ENCODE data around the gene MMP1. TPM values are rescaled to one million over a fixed set of nuclear protein-coding genes. Genes with fewer than 3 reads are reported as not detected.

MMP1 gene
- polyA plus RNA-seq, 12 donors: 0.15 to 0.88 (median 0.46) TPM; not detected in 3

DNA sequence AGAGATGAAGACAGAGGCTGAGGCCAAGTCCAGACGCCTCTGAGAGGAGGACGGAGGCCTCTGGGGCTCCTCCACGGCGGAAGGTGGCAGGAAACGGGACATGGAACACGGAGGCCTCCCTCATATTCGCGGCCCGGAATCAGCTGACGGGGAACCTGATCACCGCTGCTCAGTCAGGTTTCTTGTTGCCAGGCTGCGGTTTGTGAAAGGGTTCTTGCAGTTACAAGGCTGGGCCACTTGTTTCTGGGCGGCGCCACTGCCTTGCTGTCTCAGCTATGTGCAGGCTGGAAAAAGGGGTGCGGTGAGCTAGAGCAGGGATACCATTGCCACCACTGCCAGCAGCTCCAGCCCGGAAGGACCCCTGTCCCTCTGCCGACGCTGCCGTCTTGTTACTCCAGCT, 10.0 kb upstream of the MMP1 start:
- no peak for DNase-seq

DNA sequence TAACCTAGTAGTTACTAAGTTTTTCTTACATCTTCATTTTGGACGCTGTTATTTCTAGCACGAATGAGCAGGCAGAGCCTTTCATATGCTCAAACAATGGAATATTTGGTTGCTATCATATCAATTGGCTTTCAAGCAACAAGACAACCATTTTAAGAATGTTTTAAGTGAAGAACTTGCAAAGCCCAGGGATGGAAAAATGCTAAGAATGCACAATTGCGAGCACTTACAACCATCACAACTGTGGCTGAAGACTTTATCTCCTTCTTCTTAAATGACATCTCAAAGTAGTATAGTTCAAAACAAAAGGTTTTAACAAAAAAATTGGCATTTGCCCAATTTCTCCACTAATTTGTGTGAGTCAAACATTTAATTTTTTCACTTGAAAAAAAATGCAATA, 8.3 kb upstream of the MMP1 start:
- no peak for DNase-seq

DNA sequence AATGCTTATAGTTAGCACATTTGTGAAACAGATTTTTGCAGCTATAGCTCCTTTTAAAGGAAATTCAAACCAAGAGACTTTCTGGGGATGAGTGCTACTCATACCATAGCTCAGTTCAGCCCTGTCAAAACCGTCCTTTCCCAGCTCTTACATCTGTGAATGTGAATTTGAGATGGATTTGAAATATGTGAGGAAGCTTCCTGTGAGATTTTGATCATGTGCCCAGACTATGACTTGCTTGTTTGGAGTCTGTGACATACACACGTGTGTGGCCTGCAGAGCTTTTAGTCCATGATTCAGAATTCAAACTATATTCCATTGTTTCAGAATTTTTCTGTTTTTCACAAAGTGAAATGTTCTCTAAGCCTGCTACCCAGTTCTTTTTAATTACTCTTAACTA, 4.4 kb upstream of the MMP1 start:
- peak; percentile 71 for DNase-seq

DNA sequence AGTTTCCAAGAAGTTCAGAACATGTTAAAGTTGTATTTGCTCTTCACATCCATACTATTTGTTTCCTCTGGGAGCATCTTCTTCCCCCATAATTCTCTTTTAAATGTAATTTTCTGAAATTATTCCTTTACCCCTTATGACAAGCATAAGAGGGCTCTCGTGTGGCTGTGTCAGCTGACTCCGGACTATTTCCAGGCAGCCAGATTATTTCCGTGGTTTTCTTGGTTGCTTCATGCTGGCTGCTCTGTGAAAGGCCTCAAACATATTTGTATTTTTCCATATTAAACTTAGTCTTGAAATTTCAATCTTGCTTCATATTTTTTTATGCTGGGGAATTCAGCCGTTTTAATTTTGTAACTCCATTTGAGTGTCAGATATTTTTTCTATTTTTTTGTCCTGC, 2.8 kb upstream of the MMP1 start:
- peak; percentile 65 for DNase-seq

DNA sequence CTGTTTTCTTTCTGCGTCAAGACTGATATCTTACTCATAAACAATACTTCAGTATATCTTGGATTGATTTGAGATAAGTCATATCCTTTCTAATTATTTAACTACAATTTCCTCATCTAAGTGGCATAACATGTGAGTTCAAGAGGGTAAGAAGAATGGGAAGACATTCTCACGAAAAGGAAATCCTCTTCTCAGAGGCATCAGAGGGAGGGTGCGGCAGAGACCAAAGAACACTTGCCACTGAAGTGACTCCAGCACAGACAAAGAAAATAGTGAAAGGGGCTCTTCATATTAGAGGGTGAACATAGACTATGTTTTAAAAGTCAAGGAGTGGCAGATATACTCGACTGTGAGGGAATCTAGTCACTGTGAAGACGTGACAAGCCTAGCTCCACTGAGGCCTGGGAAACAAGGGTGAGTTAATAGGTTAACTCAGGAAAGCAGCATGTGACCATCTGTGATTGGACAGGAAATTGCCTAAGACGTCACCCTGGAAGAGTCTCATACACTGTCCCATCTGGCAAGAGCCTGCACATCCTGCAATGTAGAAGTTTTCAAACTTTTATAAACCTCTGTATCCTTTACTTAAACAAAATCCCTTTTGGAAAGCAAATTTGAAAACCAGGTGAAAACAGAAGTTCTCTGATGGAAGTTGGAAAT, 1.9 kb upstream of the MMP1 start:
- DNase-seq: peak; percentile 55

DNA sequence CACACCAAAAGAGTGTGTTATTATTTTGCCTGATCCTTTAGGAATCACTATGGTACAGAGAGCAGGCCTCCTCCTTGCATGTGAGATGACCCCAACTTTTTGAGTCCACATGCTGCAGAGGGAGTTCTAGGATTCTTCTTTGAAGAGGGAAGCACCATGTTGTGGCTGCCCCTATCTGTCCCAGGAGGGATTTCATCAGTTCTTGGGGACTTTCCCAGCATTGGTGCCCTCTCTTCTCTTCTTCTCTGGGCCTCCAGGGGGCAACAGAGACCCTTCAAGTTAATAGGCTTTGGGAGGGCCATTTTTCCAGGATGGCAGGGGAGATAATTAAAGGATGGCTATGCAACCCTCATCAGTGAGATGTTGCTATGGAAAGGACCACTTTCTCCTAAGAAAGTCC, 3.6 kb downstream of the MMP1 start:
- no peak for DNase-seq

DNA sequence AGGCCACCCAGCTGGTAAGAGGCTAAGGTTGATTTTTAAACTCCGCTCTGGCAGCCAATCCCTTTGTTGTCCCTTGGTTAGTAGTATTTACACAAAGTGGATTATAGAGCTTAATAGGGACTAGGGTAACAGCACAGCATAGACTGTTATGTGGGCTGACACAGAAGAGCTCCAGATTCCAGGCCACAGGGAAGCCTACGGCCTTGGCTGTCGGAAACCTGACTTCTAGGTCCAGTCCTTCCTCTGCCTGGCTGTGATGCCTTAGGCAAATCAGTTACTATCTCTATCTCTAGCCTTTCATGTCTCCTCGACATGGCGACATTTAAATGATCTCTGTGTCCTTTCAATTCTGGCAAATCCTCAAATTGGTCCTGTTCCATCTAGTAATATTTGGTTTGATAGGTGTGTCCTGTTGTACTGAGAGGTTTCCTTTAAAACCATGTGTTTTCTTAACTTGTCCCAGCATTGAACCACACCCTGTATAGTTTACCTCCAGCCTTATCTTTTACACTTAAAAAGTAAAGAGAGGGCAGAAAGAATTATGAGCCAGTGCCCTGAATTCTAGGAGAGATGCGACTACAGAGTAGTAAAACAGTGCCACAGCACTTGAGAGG, 4.2 kb downstream of the MMP1 start:
- DNase-seq: no peak

DNA sequence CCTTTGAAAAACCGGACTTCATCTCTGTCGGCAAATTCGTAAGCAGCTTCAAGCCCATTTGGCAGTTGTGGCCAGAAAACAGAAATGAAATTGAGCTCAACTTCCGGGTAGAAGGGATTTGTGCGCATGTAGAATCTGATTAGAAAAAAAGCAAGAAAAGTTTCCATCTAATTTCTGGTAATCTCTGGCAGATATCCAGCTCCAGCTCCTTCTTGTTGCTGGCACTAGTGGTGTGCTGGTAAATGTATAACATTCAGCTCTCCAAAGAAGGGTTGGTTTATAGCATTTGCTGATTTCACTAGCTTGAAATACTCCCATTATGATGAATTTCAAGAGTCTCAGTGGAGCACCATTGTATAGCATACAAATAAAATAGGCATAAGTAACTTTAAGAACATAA, 5.4 kb downstream of the MMP1 start:
- no peak for DNase-seq

DNA sequence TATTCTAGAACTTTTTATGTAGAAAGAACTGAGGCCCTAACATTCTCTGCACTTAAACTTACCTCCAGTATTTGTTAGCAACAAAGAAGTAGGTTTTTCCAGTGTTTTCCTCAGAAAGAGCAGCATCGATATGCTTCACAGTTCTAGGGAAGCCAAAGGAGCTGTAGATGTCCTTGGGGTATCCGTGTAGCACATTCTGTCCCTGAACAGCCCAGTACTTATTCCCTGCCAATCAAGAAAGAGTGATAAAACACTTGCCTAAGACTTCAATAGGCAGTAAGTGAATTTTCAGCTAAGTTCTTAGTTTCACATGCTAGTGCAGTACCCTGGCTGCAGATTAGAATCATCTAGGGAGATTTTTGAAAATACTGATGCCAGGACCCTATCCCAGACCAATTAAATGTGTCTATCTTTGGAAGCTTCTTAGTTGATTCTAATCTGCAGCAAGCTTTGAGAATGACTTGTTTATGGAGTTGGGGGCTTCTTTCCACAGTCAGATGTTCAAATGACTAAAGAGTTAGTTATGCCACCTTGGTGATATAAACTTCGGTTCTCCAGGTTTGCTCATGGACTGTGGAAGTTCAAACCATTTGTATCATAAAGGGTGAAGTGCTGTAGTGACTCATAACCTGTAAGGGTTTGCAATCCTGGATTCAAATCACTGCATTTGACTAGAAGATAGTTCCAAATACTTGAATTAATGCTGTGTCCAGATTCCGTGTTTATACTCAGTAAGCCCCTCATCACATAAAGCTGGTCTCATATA, 6.5 kb downstream of the MMP1 start:
- no peak for DNase-seq

DNA sequence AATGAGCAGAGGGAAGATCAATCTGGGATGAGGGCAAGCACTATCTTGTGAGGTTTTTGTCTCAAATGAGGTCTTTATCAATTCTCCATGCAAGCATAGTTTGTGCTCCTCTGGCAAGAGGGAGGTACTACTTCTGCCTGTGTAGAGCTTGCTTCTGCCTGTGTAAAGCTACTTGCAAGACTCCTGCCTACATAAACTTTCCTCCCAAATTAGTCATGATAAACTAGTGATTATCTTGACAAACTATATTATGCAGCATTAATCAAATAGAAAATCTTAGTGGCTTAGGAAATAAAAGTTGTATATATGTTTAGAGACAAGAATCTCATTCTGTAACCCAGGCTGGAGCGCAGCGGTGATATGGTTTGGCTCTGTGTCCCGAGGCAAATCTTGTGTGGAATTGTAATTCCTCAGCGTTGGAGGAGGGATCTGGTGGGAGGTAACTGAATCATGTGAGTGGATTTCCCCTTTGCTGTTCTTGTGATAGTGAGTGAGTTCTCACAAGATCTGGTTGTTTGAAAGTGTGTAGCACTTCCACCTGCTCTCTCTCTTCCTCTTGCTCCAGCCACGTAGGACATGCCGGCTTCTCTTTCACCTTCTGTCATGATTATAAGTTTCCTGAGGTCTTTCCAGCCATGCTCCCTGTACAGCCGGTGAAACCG, 9.5 kb downstream of the MMP1 start:
- DNase-seq: no peak

DNA sequence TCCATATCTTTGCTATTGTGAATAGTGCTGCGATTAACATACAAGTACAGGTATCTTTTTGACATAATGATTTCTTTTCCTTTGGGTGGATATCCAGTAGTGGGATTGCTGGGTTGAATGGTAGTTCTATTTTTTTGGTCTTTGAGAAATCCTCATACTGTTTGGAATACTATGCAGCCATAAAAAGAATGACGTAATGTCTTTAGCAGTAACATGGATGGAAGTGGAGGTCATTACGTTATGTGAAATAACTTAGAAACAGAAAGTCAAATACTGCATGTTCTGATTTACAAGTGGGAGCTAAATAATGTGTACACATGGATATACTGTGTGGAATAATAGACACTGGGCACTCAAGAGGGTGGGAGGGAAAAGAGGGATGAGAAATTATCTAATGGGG, 13.6 kb downstream of the MMP1 start:
- no peak for DNase-seq

DNA sequence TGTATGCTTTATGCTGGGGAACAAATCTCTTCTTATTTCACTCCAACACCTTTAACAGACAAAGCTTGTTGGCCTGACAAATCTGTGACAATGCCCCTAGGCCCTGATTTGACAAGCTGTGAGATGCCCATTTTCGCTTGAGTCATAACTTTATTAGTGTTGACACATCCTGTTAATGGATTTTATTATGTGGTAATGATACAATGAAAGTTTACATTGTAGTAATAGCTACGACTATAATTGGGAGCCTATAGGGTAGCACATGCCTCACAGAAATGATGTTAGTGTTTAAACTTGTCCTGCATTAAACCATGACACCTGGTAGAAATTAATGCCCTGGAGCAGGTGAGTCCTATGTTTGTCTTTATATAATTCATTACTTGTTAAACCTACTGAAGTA, 14.2 kb downstream of the MMP1 start:
- DNase-seq: no peak

DNA sequence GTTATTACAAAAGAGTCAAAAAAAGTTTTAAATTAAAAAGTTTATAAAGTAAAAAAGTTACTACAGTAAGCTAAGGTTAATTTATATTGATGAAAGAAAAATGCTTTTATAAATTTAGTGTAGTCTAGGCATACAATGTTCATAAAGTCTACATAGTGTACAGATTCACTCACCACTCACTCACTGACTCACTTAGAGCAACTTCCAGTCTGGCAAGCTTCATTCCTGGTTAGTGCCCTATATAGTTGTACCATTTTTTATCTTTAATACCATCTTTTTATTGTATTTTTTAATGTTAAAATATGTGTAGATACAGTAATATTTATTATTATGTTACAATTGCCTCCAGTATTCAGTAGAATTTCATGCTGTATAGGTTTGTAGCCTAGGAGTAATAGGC, 14.9 kb downstream of the MMP1 start:
- no peak for DNase-seq

DNA sequence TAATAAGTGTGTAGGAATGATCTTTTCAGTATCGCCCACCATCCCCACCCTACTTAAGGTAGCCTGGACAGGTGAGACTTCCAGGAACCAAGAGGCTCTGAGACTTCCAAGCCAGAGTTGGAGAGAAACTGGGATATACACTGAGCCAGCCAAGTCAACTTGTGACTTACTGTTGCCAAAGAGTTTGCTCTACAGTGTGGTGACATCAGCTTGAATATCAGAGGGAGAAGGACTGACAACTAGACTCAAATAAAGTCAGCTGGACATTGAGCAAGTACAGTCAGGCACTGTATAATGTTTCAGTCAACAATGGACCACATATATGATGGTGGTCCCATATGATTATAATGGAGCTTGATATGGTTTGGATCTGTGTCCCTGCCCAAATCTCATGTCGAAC, 16.3 kb downstream of the MMP1 start:
- DNase-seq: no peak

DNA sequence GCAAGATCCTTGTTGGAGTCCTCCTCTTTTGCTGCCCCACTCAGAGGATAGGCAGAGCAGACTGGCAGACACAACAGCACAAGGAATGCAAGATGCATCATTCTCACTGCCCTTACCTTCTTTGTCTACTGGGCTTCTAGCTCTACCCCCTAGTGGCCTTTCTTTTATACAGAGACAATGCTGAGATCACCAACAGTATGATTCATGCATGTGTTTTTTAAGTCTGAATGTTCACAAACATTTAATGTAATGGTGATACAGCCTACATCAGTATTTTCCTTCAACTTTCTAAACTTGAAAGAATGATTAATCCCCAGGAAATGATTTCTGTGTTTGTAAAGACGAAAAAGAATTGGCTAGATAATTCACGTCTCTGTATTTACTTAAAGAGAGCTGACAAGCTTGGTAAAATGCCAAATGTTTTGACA, 17.5 kb downstream of the MMP1 start, which contains the start of gene MMP10:
Gene MMP10, minus strand, starts transcription at position 138 of the 428 bp plus-strand sequence. Its CDS starts 37 bp downstream, at position 101.
- no peak for DNase-seq

DNA sequence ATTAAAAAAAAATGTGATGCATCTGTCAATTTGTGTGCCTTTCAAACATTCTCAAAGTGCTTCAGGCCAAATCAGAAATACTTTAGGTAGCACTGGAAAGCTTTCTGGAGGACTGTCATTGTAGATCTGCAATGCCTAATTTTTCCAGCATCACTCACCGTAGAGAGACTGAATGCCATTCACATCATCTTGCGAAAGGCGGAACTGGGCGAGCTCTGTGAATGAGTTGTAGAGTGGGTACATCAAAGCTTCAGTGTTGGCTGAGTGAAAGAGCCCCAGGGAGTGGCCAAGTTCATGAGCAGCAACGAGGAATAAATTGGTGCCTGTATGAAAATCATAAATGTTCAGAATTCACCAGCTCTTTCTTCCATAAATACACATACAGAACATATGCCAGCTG, 21.5 kb downstream of the MMP1 start:
- no peak for DNase-seq

DNA sequence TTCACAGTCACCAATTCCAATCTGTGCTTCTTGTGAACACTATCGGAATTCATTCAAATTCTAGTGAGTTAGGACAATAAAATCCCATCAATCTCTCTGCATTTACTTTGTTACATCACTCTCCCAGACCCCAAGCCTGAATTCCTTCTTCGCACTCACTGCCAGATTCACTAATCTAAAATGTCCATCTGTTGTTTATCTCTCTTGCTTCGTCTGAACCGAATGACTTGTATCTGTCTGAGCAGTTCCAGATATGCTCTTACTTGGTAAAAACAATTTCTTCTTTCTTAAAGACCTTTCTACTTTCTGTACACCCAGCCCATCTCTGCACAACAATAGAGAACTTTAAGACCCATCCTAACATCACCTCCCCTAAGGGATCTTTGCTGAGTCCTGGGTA, 24.6 kb downstream of the MMP1 start:
- no peak for DNase-seq

DNA sequence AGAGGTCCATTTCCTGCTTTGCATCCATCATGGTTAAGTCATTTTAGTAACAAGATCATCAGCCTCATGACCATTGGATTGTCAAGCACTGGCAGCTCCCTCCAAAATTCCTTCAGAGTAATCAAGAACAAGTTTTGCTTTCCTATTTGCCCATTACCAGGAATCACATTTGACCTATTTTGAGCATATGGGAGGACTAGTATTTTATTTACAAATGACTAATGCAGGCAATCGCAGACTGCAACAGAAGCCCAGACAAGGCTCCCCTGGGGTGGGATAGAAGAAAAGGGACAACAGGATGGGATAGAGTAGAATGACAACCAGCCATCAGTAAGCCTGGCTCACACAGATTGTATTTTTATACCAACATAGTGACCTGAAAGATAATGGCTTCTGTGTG, 26.6 kb downstream of the MMP1 start:
- no peak for DNase-seq

DNA sequence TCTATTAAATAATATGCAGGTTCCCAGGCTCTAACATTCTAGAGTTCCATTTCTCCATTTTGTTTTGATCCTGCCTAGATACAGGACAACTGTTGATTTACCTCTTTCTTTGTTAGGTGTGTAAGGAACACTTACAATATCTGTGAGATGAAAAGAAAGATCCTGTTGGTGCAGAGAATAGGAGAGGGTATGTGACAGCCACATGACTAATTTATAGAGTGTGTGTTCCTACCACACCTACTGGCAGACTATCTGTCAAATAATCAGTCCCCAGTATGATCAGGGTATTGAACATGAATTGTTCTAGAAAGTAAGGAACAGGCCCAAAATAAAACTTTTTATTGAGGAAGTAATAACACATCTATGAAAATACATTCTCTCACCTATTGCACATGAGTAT, 27.8 kb downstream of the MMP1 start:
- no peak for DNase-seq

DNA sequence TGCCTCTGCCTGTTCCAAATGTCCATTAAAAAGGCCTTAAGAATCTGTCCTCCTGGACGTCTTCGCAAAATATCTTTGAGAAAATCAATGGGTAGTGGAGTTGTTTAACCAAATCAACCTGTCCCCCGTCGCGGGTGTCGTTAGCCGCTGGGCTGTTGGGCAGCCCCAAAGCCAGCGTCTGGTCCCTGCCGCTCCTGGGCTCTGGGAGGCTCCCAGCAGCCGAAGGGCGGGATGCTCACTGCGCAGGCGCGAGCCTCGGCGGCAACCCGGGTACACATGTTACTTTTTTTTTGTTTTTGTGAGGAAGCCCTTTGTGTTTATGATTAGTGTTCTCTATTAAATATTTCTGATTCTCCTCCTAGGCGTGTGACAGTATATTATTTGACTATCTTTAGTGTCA, 30.2 kb downstream of the MMP1 start:
- no peak for DNase-seq

DNA sequence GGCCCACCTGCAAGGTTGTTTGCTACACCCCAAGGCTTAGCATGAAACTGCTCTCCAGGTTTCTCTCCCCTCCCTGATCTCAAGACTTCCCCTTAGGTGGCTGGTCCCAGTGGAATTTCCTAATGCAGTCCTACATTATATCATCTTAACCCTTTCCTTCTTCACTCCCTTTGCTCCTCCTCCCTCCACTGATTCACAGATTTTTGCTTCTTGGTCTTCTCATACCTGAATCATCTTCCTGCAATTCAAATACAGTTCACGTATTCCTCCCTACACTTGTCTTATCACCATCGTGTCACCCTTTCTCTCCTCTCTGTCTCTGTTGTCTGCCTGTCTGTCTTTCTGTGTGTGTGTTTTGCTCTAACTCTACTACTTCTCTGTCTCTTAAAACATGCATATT, 34.5 kb downstream of the MMP1 start:
- DNase-seq: no peak

DNA sequence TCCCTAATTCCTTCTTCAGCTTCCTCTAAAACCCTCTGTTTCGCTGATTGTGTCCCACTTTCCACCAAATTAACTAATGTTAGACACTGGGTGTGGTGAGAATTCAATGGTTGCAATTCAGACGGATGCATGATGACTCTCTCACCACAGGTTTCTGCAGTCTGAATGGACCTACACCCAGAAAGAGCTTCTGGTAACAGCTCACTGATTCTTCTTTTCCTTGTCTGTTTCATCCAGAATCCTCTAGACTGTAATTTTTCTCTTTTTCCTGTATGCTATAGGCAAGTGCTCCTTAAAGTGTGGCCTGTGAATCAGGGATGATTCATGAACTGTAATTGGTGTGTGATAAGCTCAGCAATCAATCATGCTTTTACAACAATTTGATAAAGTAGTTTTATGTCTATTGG, 35.6 kb downstream of the MMP1 start:
- no peak for DNase-seq
